Right lobe of liver (tissue), 4 donors: Measurements from ENCODE around the gene DENND2C.

Experiments
- POLR2A ChIP-seq: fragments of 450-650 bp; IDR thresholded peaks from one replicate; pipeline ENCODE4 v1.6.1; 2017; ENCODE audit warnings: antibody characterized with exemption, mild to moderate bottlenecking
- TF ChIP-seq, protein P1 (sequence below), 4 donors: fragments of 200-600 bp in 3 of 4; fragments of 450-650 bp in 1 of 4; IDR thresholded peaks; one replicate each; pipeline versions ENCODE4 v1.5.1 to v1.8.0; 2016 to 2022; ENCODE audit warnings: antibody characterized with exemption in 4 of 4, mild to moderate bottlenecking in 2 of 4
- donor health status: DM: no; HTN: no; CAD: no.
- donor health status: DM: no; HTN: no; CAD: no.
- donor health status: DM: no; HTN: yes; CAD: no.

DNA sequence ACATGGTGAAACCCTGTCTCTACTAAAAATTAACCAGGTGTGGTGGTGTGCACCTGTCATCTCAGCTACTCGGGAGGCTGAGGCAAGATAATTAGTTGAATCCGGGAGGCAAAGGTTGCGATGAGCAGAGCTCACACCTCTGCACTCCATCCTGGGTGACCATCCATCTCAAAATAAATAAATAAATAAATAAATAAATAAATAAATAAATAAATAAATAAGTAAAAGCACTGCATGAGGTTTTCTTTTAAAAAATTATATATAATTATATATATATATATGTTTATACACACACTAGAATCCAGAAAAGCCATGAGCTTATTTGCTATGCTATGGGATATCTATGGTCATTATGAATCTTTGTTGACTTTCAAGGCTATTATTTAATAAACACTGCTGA lies 23.1 kb upstream of the DENND2C start:
- no peak for TF ChIP-seq POLR2A
- TF ChIP-seq, protein P1, sequence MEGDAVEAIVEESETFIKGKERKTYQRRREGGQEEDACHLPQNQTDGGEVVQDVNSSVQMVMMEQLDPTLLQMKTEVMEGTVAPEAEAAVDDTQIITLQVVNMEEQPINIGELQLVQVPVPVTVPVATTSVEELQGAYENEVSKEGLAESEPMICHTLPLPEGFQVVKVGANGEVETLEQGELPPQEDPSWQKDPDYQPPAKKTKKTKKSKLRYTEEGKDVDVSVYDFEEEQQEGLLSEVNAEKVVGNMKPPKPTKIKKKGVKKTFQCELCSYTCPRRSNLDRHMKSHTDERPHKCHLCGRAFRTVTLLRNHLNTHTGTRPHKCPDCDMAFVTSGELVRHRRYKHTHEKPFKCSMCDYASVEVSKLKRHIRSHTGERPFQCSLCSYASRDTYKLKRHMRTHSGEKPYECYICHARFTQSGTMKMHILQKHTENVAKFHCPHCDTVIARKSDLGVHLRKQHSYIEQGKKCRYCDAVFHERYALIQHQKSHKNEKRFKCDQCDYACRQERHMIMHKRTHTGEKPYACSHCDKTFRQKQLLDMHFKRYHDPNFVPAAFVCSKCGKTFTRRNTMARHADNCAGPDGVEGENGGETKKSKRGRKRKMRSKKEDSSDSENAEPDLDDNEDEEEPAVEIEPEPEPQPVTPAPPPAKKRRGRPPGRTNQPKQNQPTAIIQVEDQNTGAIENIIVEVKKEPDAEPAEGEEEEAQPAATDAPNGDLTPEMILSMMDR (IDR thresholded peaks at IDR 0.05), result no peak
